Esophagus muscularis mucosa (tissue), 2 donors: ENCODE data around the gene PTGES3L.
"Not testable (repeated sequence)": the region's sequence is repeated elsewhere in the genome, so short reads cannot be mapped to it uniquely, and the experiment has no call there.

Experiments
- POLR2A ChIP-seq: fragments of 450-650 bp; IDR thresholded peaks from one replicate; pipeline ENCODE4 v1.6.1; 2017; ENCODE audit warnings: antibody characterized with exemption, moderate library complexity, mild to moderate bottlenecking, low read depth
- POLR2AphosphoS5 ChIP-seq, 2 donors: sonication (generic); formaldehyde crosslinking; IDR thresholded peaks; one replicate each; pipeline ENCODE4 v1.6.1; 2017; ENCODE audit warnings: antibody characterized with exemption in 2 of 2

DNA sequence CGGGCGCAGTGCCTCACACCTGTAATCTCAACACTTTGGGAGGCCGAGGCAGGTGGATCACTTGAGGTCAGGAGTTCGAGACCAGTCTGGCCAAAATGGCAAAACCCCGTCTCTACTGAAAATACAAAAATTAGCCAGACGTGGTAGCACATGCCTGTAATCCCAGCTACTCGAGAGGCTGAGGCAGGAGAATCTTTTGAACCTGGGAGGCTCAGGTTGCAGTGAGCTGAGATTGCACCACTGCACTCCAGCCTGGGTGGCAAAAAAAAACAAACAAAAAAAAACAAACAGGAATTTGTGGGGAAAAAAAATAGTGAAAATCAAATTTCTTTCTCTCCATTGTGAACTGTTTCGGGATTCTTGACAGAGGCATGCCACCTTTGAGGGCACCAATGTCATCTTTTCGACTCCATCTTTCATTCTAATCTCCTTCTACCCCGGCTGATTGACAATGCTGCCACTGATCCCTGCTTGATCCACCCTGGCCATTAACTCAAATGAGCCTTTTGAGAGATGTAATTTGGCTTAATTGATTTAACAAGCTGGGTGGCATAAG is 60.3 kb downstream of the PTGES3L start:
- not testable (repeated sequence) for TF ChIP-seq POLR2A; POLR2AphosphoS5 (IDR thresholded peaks at IDR 0.05)
